NB4 (cell line): ENCODE measurements around the gene ROR2.
A peak's percentile ranks its signal among the peaks of the same experiment; 100 is the strongest.

Source experiments
- DNase-seq: peaks from one replicate; pipeline ENCODE4 v3.0.0; 2010; ENCODE audit warnings: low read depth
- H3K4me3 ChIP-seq: one replicate; pipeline ENCODE4 v1.5.1; 2011; ENCODE audit warnings: mild to moderate bottlenecking, low read depth, low read length, moderate library complexity
- MYC ChIP-seq: IDR thresholded peaks from 2 replicates; pipeline ENCODE4 v1.6.1; 2011; ENCODE audit warnings: low read depth, low read length
- POLR2A ChIP-seq: IDR thresholded peaks from 2 replicates; pipeline ENCODE4 v1.6.1; 2011; ENCODE audit warnings: mild to moderate bottlenecking; ENCODE audit not compliant: insufficient read length; ENCODE audit errors: extremely low read depth
- TF ChIP-seq, protein P1 (sequence below): IDR thresholded peaks from 2 replicates; pipeline ENCODE4 v1.6.1; 2011; ENCODE audit warnings: low read depth, low read length
- TF ChIP-seq, protein P2 (sequence below): IDR thresholded peaks from one replicate; pipeline ENCODE4 v1.5.1; 2012; ENCODE audit warnings: low read depth, low read length

ROR2 gene

DNA sequence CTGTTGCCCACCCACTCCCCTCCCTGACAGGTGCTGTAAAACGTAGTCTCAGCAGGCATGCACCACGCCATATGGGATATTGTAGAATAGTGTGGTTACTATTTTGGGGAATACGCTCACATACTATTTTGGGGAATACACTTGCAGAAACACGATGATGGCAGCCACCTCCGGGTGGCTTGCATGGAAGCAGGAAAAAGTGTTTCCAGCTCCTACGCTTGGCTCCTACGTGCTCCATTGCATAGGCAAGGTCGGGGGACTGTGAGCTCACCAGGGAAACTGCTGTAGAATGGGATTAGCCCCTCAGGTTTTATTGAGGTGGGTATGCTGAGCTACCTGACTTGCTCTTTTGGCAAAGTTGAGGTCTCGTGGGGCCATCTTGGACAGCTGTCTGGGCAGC, 366.1 kb downstream of the ROR2 start:
- H3K4me3 ChIP-seq: no peak overlapping the region
- DNase-seq: no peak
- TF ChIP-seq, protein P1, sequence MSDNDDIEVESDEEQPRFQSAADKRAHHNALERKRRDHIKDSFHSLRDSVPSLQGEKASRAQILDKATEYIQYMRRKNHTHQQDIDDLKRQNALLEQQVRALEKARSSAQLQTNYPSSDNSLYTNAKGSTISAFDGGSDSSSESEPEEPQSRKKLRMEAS: no peak
- TF ChIP-seq, protein P2, sequence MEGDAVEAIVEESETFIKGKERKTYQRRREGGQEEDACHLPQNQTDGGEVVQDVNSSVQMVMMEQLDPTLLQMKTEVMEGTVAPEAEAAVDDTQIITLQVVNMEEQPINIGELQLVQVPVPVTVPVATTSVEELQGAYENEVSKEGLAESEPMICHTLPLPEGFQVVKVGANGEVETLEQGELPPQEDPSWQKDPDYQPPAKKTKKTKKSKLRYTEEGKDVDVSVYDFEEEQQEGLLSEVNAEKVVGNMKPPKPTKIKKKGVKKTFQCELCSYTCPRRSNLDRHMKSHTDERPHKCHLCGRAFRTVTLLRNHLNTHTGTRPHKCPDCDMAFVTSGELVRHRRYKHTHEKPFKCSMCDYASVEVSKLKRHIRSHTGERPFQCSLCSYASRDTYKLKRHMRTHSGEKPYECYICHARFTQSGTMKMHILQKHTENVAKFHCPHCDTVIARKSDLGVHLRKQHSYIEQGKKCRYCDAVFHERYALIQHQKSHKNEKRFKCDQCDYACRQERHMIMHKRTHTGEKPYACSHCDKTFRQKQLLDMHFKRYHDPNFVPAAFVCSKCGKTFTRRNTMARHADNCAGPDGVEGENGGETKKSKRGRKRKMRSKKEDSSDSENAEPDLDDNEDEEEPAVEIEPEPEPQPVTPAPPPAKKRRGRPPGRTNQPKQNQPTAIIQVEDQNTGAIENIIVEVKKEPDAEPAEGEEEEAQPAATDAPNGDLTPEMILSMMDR: no peak
- TF ChIP-seq MYC (no peak), POLR2A (no peak)

DNA sequence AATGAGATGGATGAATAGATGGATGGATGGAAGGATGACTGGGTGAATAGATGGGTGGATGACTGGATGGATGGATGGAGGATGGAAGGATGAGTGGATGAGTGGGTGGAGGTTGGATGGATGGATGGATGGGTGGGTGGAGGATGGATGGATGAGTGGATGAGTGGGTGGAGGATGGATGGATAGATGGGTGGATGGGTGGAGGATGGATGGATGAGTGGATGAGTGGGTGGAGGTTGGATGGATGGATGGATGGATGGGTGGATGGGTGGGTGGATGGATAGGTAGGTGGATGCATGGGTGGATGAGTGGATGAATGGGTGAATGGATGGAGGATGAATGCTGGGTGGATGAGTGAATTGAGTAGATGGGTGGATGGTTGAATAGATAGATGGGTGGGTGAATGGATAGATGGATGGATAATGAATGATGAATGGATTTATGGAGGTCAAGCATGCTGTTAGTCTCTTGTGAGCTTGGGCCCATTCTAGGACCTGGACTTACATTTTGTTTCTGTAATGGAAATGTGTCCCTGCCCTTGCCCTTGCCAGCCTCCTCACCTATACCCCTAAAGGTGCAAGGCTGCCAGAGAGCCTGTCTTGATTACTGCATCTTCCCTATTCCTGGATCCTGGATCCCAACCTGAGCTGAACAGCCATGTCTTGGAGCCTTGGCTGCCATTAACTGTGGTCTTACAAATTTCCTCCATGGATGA, 366.7 kb downstream of the ROR2 start:
- TF ChIP-seq, protein P2: no peak
- TF ChIP-seq POLR2A (no peak), MYC (no peak)
- TF ChIP-seq, protein P1: no peak
- H3K4me3 ChIP-seq: no peak overlapping the region
- DNase-seq: no peak

DNA sequence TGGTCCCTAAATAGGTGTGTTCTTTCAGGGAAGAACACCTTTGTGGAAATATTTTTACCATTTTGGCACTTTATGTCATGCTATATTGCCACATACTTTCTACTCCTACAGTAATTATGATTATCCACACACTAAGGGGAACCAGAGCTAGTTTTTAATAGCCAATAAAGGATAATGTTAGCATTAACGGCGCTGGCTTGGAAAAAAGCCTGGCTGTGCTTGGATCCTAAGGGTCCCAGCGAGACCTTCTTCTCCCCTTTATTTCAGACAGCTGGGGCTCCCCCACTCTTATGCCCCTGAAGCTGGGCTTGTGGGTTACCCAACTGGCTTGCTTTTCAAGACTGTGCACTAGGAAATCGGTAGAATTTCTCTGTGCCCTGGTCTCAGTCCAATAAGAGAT, 367.8 kb downstream of the ROR2 start:
- no peak for DNase-seq
- TF ChIP-seq, protein P2: no peak
- no peak for TF ChIP-seq MYC
- TF ChIP-seq POLR2A: no peak
- TF ChIP-seq, protein P1: no peak

DNA sequence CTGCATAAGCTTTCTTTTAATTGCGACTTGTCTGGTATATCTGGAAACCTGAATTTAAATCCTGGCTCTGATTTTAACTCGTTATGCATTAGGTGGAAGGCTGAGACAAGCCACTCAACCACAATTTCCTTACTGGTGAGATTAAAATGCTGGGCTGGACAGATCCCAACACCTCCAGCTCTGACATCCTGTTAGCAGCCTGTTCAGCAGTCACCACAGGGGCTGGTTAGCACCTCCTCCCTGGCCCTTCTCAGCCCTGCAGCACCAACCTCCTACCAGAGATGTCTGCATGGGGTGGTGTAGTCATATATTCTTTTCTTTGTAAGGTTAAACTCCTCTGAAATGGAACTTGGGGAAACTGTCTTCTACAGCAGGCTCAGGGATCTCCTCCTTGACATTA, 369.9 kb downstream of the ROR2 start:
- TF ChIP-seq, protein P1: no peak
- TF ChIP-seq POLR2A (no peak), MYC (no peak)
- TF ChIP-seq, protein P2: no peak
- no peak overlapping the region for H3K4me3 ChIP-seq
- peak; percentile 3 for DNase-seq

More for the DNA sequence above, 367.8 kb downstream of the ROR2 start:
- no peak overlapping the region for H3K4me3 ChIP-seq

DNA sequence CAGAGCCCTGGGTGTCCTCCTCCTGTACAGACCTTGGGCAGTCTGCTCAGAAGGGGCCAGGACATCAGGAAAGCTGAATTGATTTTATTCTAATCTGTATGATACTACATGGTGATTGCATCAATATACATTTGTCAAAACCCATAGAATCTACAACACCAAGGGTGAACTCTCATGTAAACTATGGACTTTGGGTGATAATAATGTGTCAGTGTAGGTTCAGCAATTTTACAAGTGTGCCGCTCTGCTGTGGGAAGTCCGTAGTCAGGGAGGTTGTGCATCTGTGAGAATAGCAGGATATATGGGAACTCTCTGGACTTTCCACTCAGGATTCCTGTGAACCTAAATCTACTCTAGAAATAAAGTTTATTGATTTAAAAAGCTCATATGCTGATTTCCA, 371.1 kb downstream of the ROR2 start:
- no peak overlapping the region for H3K4me3 ChIP-seq
- TF ChIP-seq POLR2A: no peak
- TF ChIP-seq, protein P1: no peak
- no peak for TF ChIP-seq MYC
- TF ChIP-seq, protein P2: no peak
- no peak for DNase-seq

DNA sequence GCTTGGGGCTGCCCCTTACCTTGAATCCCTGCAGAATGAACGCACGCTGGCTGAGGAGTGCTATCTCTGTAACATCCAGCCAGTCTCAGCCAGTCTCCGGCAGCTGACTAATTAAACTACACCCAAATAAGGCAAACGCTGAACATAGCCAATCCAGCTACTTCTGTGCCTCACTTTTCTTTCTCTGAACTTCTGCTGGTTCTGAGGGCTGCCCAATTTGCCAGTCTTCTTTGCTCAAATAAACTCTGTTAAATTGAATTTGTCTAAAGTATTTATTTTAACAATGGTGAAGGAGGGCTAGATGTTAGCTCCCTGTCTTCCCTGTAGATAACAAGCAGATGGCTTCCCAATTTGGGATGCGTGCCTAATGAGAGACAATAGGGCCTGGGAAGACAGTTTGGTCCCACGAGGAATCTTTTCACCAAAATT, 372.4 kb downstream of the ROR2 start:
- no peak overlapping the region for H3K4me3 ChIP-seq
- TF ChIP-seq POLR2A: no peak
- TF ChIP-seq, protein P2: no peak
- no peak for TF ChIP-seq MYC
- TF ChIP-seq, protein P1: no peak
- DNase-seq: no peak
